Left renal cortex interstitium (tissue), 4 donors: ENCODE data around the gene KRT14. TPM values are rescaled to one million over a fixed set of nuclear protein-coding genes. Genes with fewer than 3 reads are reported as not detected.
"Not testable (repeated sequence)": the region's sequence is repeated elsewhere in the genome, so short reads cannot be mapped to it uniquely, and the experiment has no call there.

Experiments
- DNase-seq, 4 donors: peaks; one replicate each; pipeline ENCODE4 v3.0.0-alpha.2; 2013; ENCODE audit warnings: low read depth in 4 of 4, low spot score in 2 of 4, missing footprints in 1 of 4
- polyA plus RNA-seq, 4 donors: library from polyadenylated mRNA; unstranded; fragments of 120-200 nt; gene quantifications; one replicate each; pipeline ENCODE4 v1.2.1, GENCODE V29; 2013; ENCODE audit not compliant: insufficient read length in 4 of 4

Gene KRT14
- polyA plus RNA-seq, 4 donors, result 0.16 to 0.70 (median 0.51) TPM; not detected in 1

GRCh38 chr17:41623184-41623861, 36.6 kb upstream of the KRT14 start:
- DNase-seq, result not testable (repeated sequence)

GRCh38 chr17:41622340-41623183, 35.9 kb upstream of the KRT14 start:
- not testable (repeated sequence) for DNase-seq

- no peak for DNase-seq
Measured at GRCh38 chr17:41621916-41622315, 35.2 kb upstream of the KRT14 start.

GRCh38 chr17:41621435-41621817, 34.7 kb upstream of the KRT14 start:
- not testable (repeated sequence) for DNase-seq

- no peak for DNase-seq
Measured at GRCh38 chr17:41620583-41621434, 34.1 kb upstream of the KRT14 start.

GRCh38 chr17:41619927-41620582, 33.4 kb upstream of the KRT14 start:
- DNase-seq, result not testable (repeated sequence)

- DNase-seq, result no peak
Measured at GRCh38 chr17:41619036-41619926, 32.6 kb upstream of the KRT14 start.

GRCh38 chr17:41618341-41619035, 31.8 kb upstream of the KRT14 start:
- no peak for DNase-seq

- DNase-seq, result no peak
Measured at GRCh38 chr17:41617698-41618097, 31.0 kb upstream of the KRT14 start.

GRCh38 chr17:41617136-41617535, 30.4 kb upstream of the KRT14 start:
- no peak for DNase-seq

GRCh38 chr17:41616486-41616885, 29.8 kb upstream of the KRT14 start:
- DNase-seq, result not testable (repeated sequence)

- no peak for DNase-seq
Measured at GRCh38 chr17:41615454-41615853, 28.8 kb upstream of the KRT14 start.

GRCh38 chr17:41614767-41615166, 28.1 kb upstream of the KRT14 start:
- DNase-seq, result not testable (repeated sequence)

- no peak for DNase-seq
Measured at GRCh38 chr17:41614098-41614497, 27.4 kb upstream of the KRT14 start.

GRCh38 chr17:41613277-41614082, 26.8 kb upstream of the KRT14 start:
- DNase-seq, result no peak

GRCh38 chr17:41612376-41613160, 25.9 kb upstream of the KRT14 start, which contains the start of gene KRT16:
KRT16 (minus strand) TSS chr17:41612767; CDS start chr17:41612688, 79 bp downstream.
- not testable (repeated sequence) for DNase-seq
